Gastroesophageal sphincter (tissue), 3 donors: Measurements from ENCODE around the gene CPED1.

Source experiments
- EP300 ChIP-seq: sonication (generic); formaldehyde crosslinking; IDR thresholded peaks from one replicate; pipeline ENCODE4 v1.6.1; 2017; ENCODE audit warnings: antibody characterized with exemption, mild to moderate bottlenecking
- POLR2A ChIP-seq, 2 donors: fragments of 450-650 bp; IDR thresholded peaks; one replicate each; pipeline ENCODE4 v1.6.1; 2017; ENCODE audit warnings: antibody characterized with exemption in 2 of 2, mild to moderate bottlenecking in 2 of 2, moderate library complexity in 1 of 2
- POLR2AphosphoS5 ChIP-seq: sonication (generic); formaldehyde crosslinking; IDR thresholded peaks from one replicate; pipeline ENCODE4 v1.6.1; 2017; ENCODE audit warnings: antibody characterized with exemption
- TF ChIP-seq, protein P1 (sequence below), 4 experiments: fragments of 200-600 bp in 2 of 4; fragments of 450-650 bp in 2 of 4; sonication (generic) in 1 of 4; IDR thresholded peaks; one replicate each; pipeline ENCODE4 v1.5.1; 2017 to 2019; ENCODE audit warnings: antibody characterized with exemption in 4 of 4, mild to moderate bottlenecking in 2 of 4, moderate library complexity in 2 of 4

DNA sequence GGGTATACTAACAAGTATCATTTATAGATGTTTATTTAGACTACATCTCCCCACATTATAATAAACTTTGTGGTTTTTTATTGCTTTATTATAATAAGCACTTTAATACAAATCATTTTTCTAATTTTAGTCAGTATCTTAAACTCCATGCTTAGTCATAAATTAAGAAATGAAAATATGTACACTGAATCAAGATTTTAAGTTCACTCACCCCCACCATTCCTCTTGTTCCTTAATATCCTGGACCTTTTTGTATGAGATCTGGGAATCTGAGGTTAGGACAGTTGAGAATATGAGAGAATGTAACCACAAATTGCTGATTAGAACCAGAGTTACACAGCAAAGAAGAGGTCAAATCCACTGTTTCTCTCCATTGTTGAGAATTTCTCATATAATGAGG lies 246.7 kb downstream of the CPED1 start:
- TF ChIP-seq, protein P1, sequence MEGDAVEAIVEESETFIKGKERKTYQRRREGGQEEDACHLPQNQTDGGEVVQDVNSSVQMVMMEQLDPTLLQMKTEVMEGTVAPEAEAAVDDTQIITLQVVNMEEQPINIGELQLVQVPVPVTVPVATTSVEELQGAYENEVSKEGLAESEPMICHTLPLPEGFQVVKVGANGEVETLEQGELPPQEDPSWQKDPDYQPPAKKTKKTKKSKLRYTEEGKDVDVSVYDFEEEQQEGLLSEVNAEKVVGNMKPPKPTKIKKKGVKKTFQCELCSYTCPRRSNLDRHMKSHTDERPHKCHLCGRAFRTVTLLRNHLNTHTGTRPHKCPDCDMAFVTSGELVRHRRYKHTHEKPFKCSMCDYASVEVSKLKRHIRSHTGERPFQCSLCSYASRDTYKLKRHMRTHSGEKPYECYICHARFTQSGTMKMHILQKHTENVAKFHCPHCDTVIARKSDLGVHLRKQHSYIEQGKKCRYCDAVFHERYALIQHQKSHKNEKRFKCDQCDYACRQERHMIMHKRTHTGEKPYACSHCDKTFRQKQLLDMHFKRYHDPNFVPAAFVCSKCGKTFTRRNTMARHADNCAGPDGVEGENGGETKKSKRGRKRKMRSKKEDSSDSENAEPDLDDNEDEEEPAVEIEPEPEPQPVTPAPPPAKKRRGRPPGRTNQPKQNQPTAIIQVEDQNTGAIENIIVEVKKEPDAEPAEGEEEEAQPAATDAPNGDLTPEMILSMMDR (IDR thresholded peaks at IDR 0.05), result no peak
- TF ChIP-seq POLR2A (IDR thresholded peaks at IDR 0.05), result no peak
- no peak for TF ChIP-seq POLR2AphosphoS5
- TF ChIP-seq EP300, result no peak
